ENCODE data around the gene ENOX1.

ENOX1 gene

GRCh38 chr13:43289470-43290255 lies 497.1 kb downstream of the ENOX1 start:
- ATAC-seq: peak; percentile 57
- TF ChIP-seq RARB (CRISPR knock-in tag; IDR thresholded peaks at IDR 0.05) (no peak), PATZ1 (CRISPR knock-in tag; IDR thresholded peaks at IDR 0.05; ENCODE audit: borderline replicate concordance) (no peak), ZNF565 (CRISPR knock-in tag; conservative IDR thresholded peaks at IDR 0.05; ENCODE audit: low read depth) (no peak), ZC3H10 (CRISPR knock-in tag; IDR thresholded peaks at IDR 0.05) (no peak), ZFP3 (CRISPR knock-in tag; IDR thresholded peaks at IDR 0.05) (no peak), ARNTL (CRISPR knock-in tag; IDR thresholded peaks at IDR 0.05; ENCODE audit: borderline replicate concordance, low read depth) (no peak), TOX (CRISPR knock-in tag; IDR thresholded peaks at IDR 0.05; ENCODE audit: borderline replicate concordance) (no peak), ESRRG (CRISPR knock-in tag; IDR thresholded peaks at IDR 0.05) (no peak), SNAI2 (CRISPR knock-in tag; IDR thresholded peaks at IDR 0.05) (no peak), PPARA (CRISPR knock-in tag; IDR thresholded peaks at IDR 0.05; ENCODE audit: borderline replicate concordance) (no peak), OSR1 (CRISPR knock-in tag; IDR thresholded peaks at IDR 0.05) (no peak), ISL1 (CRISPR knock-in tag; IDR thresholded peaks at IDR 0.05) (no peak), ZFP30 (CRISPR knock-in tag; IDR thresholded peaks at IDR 0.05) (no peak)
- TF ChIP-seq, protein P1, sequence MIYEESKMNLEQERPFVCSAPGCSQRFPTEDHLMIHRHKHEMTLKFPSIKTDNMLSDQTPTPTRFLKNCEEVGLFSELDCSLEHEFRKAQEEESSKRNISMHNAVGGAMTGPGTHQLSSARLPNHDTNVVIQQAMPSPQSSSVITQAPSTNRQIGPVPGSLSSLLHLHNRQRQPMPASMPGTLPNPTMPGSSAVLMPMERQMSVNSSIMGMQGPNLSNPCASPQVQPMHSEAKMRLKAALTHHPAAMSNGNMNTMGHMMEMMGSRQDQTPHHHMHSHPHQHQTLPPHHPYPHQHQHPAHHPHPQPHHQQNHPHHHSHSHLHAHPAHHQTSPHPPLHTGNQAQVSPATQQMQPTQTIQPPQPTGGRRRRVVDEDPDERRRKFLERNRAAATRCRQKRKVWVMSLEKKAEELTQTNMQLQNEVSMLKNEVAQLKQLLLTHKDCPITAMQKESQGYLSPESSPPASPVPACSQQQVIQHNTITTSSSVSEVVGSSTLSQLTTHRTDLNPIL (CRISPR knock-in tag; IDR thresholded peaks at IDR 0.05; ENCODE audit: low read depth): no peak
- TF ChIP-seq, protein P2, sequence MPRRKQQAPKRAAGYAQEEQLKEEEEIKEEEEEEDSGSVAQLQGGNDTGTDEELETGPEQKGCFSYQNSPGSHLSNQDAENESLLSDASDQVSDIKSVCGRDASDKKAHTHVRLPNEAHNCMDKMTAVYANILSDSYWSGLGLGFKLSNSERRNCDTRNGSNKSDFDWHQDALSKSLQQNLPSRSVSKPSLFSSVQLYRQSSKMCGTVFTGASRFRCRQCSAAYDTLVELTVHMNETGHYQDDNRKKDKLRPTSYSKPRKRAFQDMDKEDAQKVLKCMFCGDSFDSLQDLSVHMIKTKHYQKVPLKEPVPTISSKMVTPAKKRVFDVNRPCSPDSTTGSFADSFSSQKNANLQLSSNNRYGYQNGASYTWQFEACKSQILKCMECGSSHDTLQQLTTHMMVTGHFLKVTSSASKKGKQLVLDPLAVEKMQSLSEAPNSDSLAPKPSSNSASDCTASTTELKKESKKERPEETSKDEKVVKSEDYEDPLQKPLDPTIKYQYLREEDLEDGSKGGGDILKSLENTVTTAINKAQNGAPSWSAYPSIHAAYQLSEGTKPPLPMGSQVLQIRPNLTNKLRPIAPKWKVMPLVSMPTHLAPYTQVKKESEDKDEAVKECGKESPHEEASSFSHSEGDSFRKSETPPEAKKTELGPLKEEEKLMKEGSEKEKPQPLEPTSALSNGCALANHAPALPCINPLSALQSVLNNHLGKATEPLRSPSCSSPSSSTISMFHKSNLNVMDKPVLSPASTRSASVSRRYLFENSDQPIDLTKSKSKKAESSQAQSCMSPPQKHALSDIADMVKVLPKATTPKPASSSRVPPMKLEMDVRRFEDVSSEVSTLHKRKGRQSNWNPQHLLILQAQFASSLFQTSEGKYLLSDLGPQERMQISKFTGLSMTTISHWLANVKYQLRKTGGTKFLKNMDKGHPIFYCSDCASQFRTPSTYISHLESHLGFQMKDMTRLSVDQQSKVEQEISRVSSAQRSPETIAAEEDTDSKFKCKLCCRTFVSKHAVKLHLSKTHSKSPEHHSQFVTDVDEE (CRISPR knock-in tag; IDR thresholded peaks at IDR 0.05): no peak
- TF ChIP-seq, protein P3, sequence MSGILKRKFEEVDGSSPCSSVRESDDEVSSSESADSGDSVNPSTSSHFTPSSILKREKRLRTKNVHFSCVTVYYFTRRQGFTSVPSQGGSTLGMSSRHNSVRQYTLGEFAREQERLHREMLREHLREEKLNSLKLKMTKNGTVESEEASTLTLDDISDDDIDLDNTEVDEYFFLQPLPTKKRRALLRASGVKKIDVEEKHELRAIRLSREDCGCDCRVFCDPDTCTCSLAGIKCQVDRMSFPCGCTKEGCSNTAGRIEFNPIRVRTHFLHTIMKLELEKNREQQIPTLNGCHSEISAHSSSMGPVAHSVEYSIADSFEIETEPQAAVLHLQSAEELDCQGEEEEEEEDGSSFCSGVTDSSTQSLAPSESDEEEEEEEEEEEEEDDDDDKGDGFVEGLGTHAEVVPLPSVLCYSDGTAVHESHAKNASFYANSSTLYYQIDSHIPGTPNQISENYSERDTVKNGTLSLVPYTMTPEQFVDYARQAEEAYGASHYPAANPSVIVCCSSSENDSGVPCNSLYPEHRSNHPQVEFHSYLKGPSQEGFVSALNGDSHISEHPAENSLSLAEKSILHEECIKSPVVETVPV (CRISPR knock-in tag; IDR thresholded peaks at IDR 0.05): no peak

- TF ChIP-seq ZNF8 (CRISPR knock-in tag; IDR thresholded peaks at IDR 0.05): no peak
- TF ChIP-seq ISL1 (CRISPR knock-in tag; IDR thresholded peaks at IDR 0.05): no peak
- TF ChIP-seq, protein P3 (CRISPR knock-in tag; IDR thresholded peaks at IDR 0.05): no peak
- TF ChIP-seq ESRRG (CRISPR knock-in tag; IDR thresholded peaks at IDR 0.05): no peak
- TF ChIP-seq TOX (CRISPR knock-in tag; IDR thresholded peaks at IDR 0.05; ENCODE audit: borderline replicate concordance): no peak
- no peak for TF ChIP-seq RARB (CRISPR knock-in tag; IDR thresholded peaks at IDR 0.05)
- no peak for TF ChIP-seq PATZ1 (CRISPR knock-in tag; IDR thresholded peaks at IDR 0.05; ENCODE audit: borderline replicate concordance)
- no peak for TF ChIP-seq CSDC2 (CRISPR knock-in tag; IDR thresholded peaks at IDR 0.05)
- no peak for TF ChIP-seq ZFP3 (CRISPR knock-in tag; IDR thresholded peaks at IDR 0.05)
- no peak for TF ChIP-seq ARNTL (CRISPR knock-in tag; IDR thresholded peaks at IDR 0.05; ENCODE audit: borderline replicate concordance, low read depth)
- TF ChIP-seq, protein P1 (CRISPR knock-in tag; IDR thresholded peaks at IDR 0.05; ENCODE audit: low read depth): no peak
- TF ChIP-seq GLIS3 (CRISPR knock-in tag; IDR thresholded peaks at IDR 0.05): no peak
- TF ChIP-seq TCF4 (CRISPR knock-in tag; IDR thresholded peaks at IDR 0.05; ENCODE audit: borderline replicate concordance): no peak
- TF ChIP-seq ZNF565 (CRISPR knock-in tag; conservative IDR thresholded peaks at IDR 0.05; ENCODE audit: low read depth): no peak
- TF ChIP-seq BACH2 (CRISPR knock-in tag; IDR thresholded peaks at IDR 0.05; ENCODE audit: borderline replicate concordance): no peak
- ATAC-seq: no peak
Observed at GRCh38 chr13:43286751-43287150, 500.0 kb downstream of the ENOX1 start.
